GM12878 (cell line): ENCODE results near the gene ITGA1. TPM values are rescaled to one million over a fixed set of nuclear protein-coding genes. Genes with fewer than 3 reads are reported as not detected.

Experiments
- ATAC-seq: fragments of 200-7000 bp; cut with Tn5 transposase; 3 replicates; pipeline ENCODE4 v1.9.1; 2020; ENCODE audit warnings: mild to moderate bottlenecking, moderate library complexity
- BruUV-seq: library from RNA; stranded (reverse); fragments of 400-500 nt; replicated peaks from 2 replicates; lab custom pipeline; 2021; lab: Mats Ljungman, UMichigan
- CTCF ChIA-PET: fragments of 300-600 bp; sonication (Branson Sonifier 250); formaldehyde crosslinking; extraction: SDS; loops from one replicate; lab custom pipeline; 2021; ENCODE audit warnings: inconsistent platforms; lab: Yijun Ruan, JAX
- POLR2A ChIA-PET: fragments of 350-600 bp; formaldehyde crosslinking; extraction: SDS; loops from one replicate; lab custom pipeline; 2021; ENCODE audit warnings: inconsistent platforms; lab: Charles Lee
- RAD21 ChIA-PET: fragments of 300-600 bp; sonication (Branson Sonifier 250); formaldehyde crosslinking; loops from one replicate; lab custom pipeline; 2023; ENCODE audit warnings: antibody characterized with exemption; ENCODE audit not compliant: unreplicated experiment; lab: Charles Lee
- SMC1A ChIA-PET: fragments of 300-600 bp; sonication (Branson Sonifier 250); formaldehyde crosslinking; loops from one replicate; lab custom pipeline; 2023; ENCODE audit not compliant: unreplicated experiment, uncharacterized antibody; lab: Charles Lee
- DNase-seq: peaks from one replicate; pipeline ENCODE4 v3.0.0-alpha.2; 2011; ENCODE audit warnings: low read depth, low spot score
- FAIRE-seq: peaks from 3 replicates; lab custom pipeline; 2011; peaks lifted over from hg19 to GRCh38; lab: Jason Lieb, UNC
- H2AFZ ChIP-seq: 2 replicates; pipeline ENCODE4 v1.6.0; 2011; ENCODE audit warnings: low read depth, low read length, control low read depth; ENCODE audit not compliant: control insufficient read depth
- H3K27ac ChIP-seq: 2 replicates; pipeline ENCODE4 v1.5.1; 2011; ENCODE audit warnings: control low read depth; ENCODE audit not compliant: control insufficient read depth, insufficient read depth
- H3K27me3 ChIP-seq, 2 experiments: replicated peaks in 1 of 2; 2 replicates each; pipeline versions ENCODE4 v1.6.0 to v1.6.1; 2011; ENCODE audit warnings: low read length in 1 of 2; ENCODE audit not compliant: control insufficient read depth in 2 of 2, insufficient read depth in 2 of 2
- H3K36me3 ChIP-seq, 2 experiments: 2 replicates each; pipeline ENCODE4 v1.5.1; 2011; ENCODE audit warnings: low read length in 1 of 2; ENCODE audit not compliant: control insufficient read depth in 2 of 2, insufficient read depth in 2 of 2
- H3K4me1 ChIP-seq: 2 replicates; pipeline ENCODE4 v1.6.1; 2011; ENCODE audit warnings: mild to moderate bottlenecking, low read length, moderate library complexity, mixed read lengths; ENCODE audit not compliant: control insufficient read depth, insufficient read depth
- H3K4me2 ChIP-seq: 2 replicates; pipeline ENCODE4 v1.6.0; 2011; ENCODE audit warnings: control low read depth; ENCODE audit not compliant: control insufficient read depth, insufficient read depth
- H3K4me3 ChIP-seq: fragments of 200-600 bp; sonication (generic); 2 replicates; pipeline ENCODE4 v1.5.1; 2016
- H3K79me2 ChIP-seq: 2 replicates; pipeline ENCODE4 v1.6.0; 2011; ENCODE audit warnings: low read length; ENCODE audit not compliant: control insufficient read depth, insufficient read depth
- H3K9ac ChIP-seq: 2 replicates; pipeline ENCODE4 v1.8.0; 2011; ENCODE audit warnings: low read length, control low read depth, mixed read lengths; ENCODE audit not compliant: control insufficient read depth, insufficient read depth
- H3K9me3 ChIP-seq: replicated peaks from 3 replicates; pipeline ENCODE4 v1.5.1; 2011; ENCODE audit warnings: mild to moderate bottlenecking, low read length; ENCODE audit not compliant: control insufficient read depth, insufficient read depth
- H4K20me1 ChIP-seq: 2 replicates; pipeline ENCODE4 v1.6.0; 2011; ENCODE audit not compliant: control insufficient read depth, insufficient read depth
- BCL11A ChIP-seq: IDR thresholded peaks from 2 replicates; pipeline ENCODE4 v1.6.1; 2011; ENCODE audit warnings: low read depth, low read length
- BRCA1 ChIP-seq: IDR thresholded peaks from 2 replicates; pipeline ENCODE4 v1.6.1; 2011; ENCODE audit warnings: low read depth, low read length, improper control_type of control experiment
- CBFB ChIP-seq: IDR thresholded peaks from 2 replicates; pipeline ENCODE4 v1.6.1; 2016; ENCODE audit warnings: antibody characterized with exemption, low read depth
- CHD4 ChIP-seq: fragments of 200-600 bp; sonication (generic); IDR thresholded peaks from 2 replicates; pipeline ENCODE4 v1.6.1; 2016; ENCODE audit warnings: mild to moderate bottlenecking
- DPF2 ChIP-seq: fragments of 450-650 bp; IDR thresholded peaks from 2 replicates; pipeline ENCODE4 v1.6.1; 2017; ENCODE audit warnings: mild to moderate bottlenecking
- POLR2AphosphoS5 ChIP-seq: IDR thresholded peaks from 2 replicates; pipeline ENCODE4 v1.6.1; 2011; ENCODE audit warnings: mild to moderate bottlenecking, low read length, inconsistent platforms
- ZNF622 ChIP-seq: fragments of 450-650 bp; IDR thresholded peaks from 2 replicates; pipeline ENCODE4 v1.6.1; 2017; ENCODE audit warnings: mild to moderate bottlenecking, inconsistent platforms
- WGBS: methylation state at CpG from one replicate; pipeline ENCODE4 v1.1.6; 2016; ENCODE audit warnings: low lambda C conversion rate; ENCODE audit not compliant: insufficient replicate concordance, insufficient coverage; ENCODE audit errors: missing lambda C conversion rate; 5-methylcytosine and 5-hydroxymethylcytosine counted together
- in situ Hi-C: fragments of 300-500 bp; cut with MboI; formaldehyde crosslinking; loops from 9 replicates; pipeline ENCODE4 v1.14.3; 2018; ENCODE audit warnings: mixed read lengths
- intact Hi-C: fragments of 100-400 bp; cut with micrococcal nuclease; formaldehyde crosslinking; loops from one replicate; pipeline ENCODE4 v1.14.2; 2022; ENCODE audit not compliant: unreplicated experiment
- polyA plus RNA-seq, 11 experiments: library from polyadenylated mRNA; depleted of rRNA in 4 of 11; unstranded in 6 of 11; stranded (reverse) in 5 of 11; fragments of >200 nt; fragmentation: Nextera tagmentation in 4 of 11; fragmentation: Illumina TruSeq in 1 of 11; extraction: Ambion mirVana in 4 of 11; extraction: Trizol in 1 of 11; gene quantifications; 1 replicate in 1 of 11; 2 replicates in 10 of 11; pipeline versions ENCODE4 v1.2.1 to v1.2.3, GENCODE V29; 2011 to 2016; ENCODE audit warnings: inconsistent platforms in 2 of 11, missing spikeins in 2 of 11, low read depth in 1 of 11
- total RNA-seq, 4 experiments: library from RNA; depleted of rRNA in 3 of 4; stranded (reverse); fragments of >200 nt in 3 of 4; fragmentation: Illumina TruSeq in 1 of 4; extraction: Trizol in 1 of 4; gene quantifications; 2 replicates each; pipeline versions ENCODE4 v1.2.1 to v1.2.3, GENCODE V29; 2013 to 2021
- TF ChIP-seq, protein P1 (sequence below): fragments of 150-350 bp; IDR thresholded peaks from 2 replicates; pipeline ENCODE4 v1.6.1; 2016; ENCODE audit warnings: low read depth, low read length

ITGA1 gene
- total and polyA plus RNA-seq, 10 of the 15 experiments (the other 5 are each of a cell fraction or from before 2014, with no cell fraction given): 0.02 to 0.56 (median 0.19) TPM

DNA sequence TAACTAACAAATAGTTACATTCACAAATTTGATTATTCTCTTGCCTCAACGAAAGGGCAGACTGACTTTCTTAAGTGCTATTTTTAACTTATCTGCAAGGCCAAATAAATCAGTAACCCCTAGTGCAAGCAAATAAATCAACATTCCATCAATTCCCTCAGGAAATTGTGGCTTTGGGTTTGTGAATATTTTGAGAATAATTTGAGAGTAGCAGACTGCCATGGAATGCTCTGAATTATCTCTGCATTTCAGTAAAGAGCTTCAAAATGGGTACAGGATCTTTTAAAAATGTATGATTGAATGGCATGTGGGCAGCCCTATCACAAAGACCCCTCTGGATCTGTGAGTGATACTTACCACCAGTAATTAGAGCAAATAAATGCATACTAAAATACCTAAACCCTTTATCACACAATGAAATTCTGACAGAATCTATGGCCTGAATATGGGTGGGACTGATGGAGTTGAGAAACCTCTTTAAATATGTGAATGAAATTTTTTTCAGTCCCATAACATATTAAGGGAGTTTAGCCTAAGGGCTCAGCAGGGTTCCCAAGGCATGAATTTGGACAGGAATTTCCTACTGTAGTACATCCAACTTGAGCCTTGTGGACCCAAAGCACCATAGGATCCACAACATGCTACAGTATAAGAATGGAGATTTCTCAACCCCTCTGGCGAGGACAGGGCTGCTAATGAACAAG is 109.0 kb downstream of the ITGA1 start:
- no peak for TF ChIP-seq CHD4
- no TSS peak for BruUV-seq
- no peak for FAIRE-seq
- WGBS: 8% methylated on average over 2 of the region's 2 CpGs
- Histone ChIP-seq H3K9ac (no peak overlapping the region), H3K79me2 (no peaks in the 10 kb centered on the region), H3K9me3 (no peaks in the 10 kb centered on the region), H3K4me2 (no peak overlapping the region), H3K27ac (no peak overlapping the region), H4K20me1 (no peaks in the 10 kb centered on the region), H2AFZ (no peak overlapping the region), H3K27me3 (no peaks in the 10 kb centered on the region), H3K4me1 (no peaks in the 10 kb centered on the region), H3K36me3 (no peaks in the 10 kb centered on the region), H3K4me3 (no peak overlapping the region)
- SMC1A ChIA-PET: interaction anchor here (0.5 kb wide), 1 partner anchor 1075 kb away, joined by 3 read pairs; no protein-coding TSS in a partner anchor
- ATAC-seq: no peak
- in situ Hi-C loops: no loop called here
- no peak for DNase-seq
- CTCF ChIA-PET: interaction anchor here (0.6 kb wide), 1 partner anchor 29 kb away, joined by 8 read pairs; no protein-coding TSS in a partner anchor
- POLR2A ChIA-PET: no interaction called here
- intact Hi-C loops: no loop called here
- RAD21 ChIA-PET: no interaction called here

DNA sequence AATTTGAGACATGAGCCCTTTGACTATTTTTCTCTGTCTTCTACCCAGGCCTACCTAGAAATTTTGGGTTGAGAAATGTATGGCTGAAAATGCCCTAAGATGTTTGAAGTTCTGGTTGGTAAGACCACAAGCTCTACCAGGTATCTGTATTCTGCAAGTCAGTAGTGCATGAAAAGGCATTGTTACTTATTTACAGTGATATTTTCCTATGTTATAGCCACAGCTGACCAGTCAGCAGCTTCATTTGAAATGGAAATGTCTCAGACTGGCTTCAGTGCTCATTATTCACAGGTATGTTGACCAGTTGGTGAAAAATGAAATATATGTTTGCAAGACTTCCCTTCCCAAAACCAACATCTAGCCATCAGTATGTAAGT is 109.5 kb downstream of the ITGA1 start:
- Histone ChIP-seq H3K9me3 (no peaks in the 10 kb centered on the region), H3K9ac (no peak overlapping the region), H3K4me1 (no peaks in the 10 kb centered on the region), H3K27ac (no peak overlapping the region), H3K27me3 (no peaks in the 10 kb centered on the region), H4K20me1 (no peaks in the 10 kb centered on the region), H2AFZ (no peak overlapping the region), H3K4me2 (no peak overlapping the region), H3K79me2 (no peaks in the 10 kb centered on the region), H3K36me3 (no peaks in the 10 kb centered on the region), H3K4me3 (no peak overlapping the region)
- ATAC-seq: no peak
- CTCF ChIA-PET: no interaction called here
- intact Hi-C loops (no loop called here), in situ Hi-C loops (no loop called here)
- no peak for TF ChIP-seq DPF2
- TF ChIP-seq ZNF622: no peak
- no peak for TF ChIP-seq CBFB
- TF ChIP-seq, protein P1, sequence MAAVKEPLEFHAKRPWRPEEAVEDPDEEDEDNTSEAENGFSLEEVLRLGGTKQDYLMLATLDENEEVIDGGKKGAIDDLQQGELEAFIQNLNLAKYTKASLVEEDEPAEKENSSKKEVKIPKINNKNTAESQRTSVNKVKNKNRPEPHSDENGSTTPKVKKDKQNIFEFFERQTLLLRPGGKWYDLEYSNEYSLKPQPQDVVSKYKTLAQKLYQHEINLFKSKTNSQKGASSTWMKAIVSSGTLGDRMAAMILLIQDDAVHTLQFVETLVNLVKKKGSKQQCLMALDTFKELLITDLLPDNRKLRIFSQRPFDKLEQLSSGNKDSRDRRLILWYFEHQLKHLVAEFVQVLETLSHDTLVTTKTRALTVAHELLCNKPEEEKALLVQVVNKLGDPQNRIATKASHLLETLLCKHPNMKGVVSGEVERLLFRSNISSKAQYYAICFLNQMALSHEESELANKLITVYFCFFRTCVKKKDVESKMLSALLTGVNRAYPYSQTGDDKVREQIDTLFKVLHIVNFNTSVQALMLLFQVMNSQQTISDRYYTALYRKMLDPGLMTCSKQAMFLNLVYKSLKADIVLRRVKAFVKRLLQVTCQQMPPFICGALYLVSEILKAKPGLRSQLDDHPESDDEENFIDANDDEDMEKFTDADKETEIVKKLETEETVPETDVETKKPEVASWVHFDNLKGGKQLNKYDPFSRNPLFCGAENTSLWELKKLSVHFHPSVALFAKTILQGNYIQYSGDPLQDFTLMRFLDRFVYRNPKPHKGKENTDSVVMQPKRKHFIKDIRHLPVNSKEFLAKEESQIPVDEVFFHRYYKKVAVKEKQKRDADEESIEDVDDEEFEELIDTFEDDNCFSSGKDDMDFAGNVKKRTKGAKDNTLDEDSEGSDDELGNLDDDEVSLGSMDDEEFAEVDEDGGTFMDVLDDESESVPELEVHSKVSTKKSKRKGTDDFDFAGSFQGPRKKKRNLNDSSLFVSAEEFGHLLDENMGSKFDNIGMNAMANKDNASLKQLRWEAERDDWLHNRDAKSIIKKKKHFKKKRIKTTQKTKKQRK: no peak
- no peak for TF ChIP-seq BCL11A
- no peak for TF ChIP-seq BRCA1
- no peak for TF ChIP-seq POLR2AphosphoS5
- SMC1A ChIA-PET: interaction anchor here (0.5 kb wide), 1 partner anchor 1074 kb away, joined by 3 read pairs; no protein-coding TSS in a partner anchor
- DNase-seq: no peak
- FAIRE-seq: no peak
- BruUV-seq: no TSS peak
- POLR2A ChIA-PET: no interaction called here
- RAD21 ChIA-PET: no interaction called here
